Activated CD8-positive, alpha-beta memory T cell treated with anti-CD3 and anti-CD28 coated beads for 24 hours (primary cell): ENCODE results near the gene CELF6.

Experiments
- DNase-seq: peaks from one replicate; pipeline ENCODE4 v3.0.0-alpha.2; 2020

CELF6 gene

DNA sequence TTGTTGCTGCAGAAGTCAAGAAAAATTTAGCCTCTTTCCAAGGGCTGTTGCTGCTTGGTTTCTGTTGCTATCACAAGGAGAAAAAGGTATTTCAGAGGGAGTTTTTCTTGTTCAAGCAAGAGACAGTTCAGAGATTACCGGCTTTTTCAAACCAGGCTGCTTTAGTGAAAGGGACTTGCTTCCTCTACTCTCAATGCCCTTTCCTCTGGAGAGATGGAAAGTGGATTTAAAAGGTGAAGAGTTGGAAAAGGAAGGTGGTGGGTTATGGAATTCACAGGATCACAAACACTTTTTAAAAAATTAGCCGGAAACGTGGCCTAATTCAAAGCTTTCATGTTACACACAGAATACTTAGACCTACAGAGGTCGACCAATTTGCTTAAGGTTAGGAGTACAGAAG is 48.7 kb downstream of the CELF6 start:
- no peak for DNase-seq

DNA sequence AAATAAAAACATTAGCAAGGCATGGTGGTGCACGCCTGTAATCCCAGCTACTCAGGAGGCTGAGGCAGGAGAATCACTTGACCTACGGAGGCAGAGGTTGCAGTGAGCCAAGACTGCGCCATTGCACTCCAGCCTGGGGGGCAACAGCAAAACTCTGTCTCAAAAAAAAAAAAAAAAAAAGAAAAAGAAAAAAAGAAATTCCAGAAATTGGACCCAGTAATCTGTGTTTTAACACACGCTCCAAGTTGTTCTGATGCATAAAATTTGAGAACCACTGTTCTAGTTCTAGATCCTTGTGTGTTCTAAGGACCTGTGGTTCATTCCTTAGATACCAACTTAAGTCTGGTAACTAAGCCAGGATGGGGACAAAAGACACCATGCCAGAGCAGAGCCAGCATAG is 50.2 kb downstream of the CELF6 start:
- DNase-seq: no peak

DNA sequence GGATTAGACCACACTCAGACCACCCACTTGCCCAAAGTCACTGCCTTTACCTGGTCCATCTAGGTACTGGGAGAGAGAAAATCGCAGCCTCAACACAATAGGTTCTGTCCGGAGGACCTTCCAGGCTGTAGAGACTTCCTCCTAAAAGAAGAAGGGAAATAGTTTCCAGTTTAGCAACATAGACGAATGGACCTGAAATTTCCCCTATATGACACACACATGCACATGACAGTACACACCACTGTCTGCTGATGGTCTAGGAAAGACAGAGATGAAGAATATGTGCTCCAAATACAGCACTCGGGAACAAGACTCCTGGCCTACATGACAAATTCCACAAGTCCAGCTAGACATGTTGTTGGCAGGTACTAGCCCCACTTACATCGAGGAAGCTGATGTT is 54.9 kb downstream of the CELF6 start:
- no peak for DNase-seq

DNA sequence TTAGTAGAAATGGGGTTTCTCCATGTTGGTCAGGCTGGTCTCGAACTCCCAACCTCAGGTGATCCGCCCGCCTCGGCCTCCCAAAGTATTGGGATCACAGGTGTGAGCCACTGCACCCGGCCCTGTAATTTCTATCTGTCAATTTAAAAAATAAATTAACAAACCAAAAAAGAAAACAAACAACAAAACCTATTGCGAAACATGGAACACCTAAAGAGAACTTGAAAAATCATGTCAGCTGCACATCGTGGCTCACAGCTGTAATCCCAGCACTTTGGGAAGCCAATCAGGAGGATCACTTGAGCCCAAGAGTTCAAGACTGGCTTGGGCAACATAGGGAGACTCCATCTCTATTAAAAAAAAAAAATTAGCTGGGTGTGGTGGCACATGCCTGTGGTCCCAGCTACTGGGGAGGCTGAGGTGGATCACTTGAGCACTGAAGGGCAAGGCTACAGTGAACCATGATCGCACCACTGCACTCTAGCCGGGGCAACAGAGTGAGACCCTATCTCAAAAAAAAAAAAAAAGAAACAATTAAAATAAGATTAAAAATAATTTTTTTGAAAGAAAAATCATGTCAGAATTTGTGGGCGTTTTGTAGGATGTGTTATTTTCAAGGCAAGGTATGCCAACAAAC is 67.2 kb downstream of the CELF6 start:
- DNase-seq: no peak

DNA sequence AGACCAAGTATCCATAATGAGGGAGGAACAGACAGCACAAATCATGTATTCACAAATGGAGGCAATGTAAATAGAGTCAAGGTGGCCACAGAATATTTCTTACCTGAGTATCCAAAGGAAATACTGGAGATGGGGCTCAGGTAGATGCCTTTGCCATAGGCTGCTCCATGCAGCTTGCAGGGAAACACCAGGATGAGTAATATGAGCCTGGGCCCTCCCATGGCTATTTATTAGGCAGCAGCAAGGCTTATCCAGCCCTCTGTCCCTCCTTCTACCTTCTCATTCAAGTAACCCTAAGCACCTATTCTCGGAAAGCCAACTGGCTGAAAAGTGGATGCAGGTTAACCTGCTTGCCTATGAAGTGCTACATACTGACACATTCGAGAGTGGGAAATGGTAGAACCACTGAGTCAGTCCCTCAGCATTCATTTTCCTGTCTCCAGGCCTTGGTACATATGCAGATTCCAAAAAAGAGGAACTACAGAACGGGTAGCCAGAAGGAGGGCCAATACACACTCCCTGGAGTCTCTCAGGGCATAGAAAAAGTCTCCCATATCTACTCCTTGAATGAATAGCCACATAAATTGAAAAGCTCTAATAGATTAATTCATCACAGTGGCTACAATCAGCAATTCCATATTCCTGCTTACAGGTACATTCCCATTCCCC is 70.7 kb downstream of the CELF6 start:
- DNase-seq: no peak

DNA sequence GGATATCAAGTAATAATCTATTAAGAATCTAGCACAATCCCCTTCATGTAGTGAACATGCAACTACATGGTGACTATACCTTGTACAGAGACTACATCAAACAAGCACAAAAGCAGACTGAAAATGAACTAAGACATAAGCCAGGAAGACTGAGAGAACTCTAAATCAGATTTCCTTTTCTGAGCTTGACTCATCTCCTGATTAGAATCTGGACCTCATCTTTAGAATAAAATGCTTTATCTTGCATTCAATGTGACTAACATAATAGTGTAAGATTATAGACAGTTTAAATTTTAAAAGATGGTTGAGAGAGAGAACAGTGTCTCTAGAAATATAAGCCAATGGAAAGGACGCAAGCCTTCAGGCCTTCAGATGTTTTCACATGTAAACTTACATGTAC is 71.4 kb downstream of the CELF6 start:
- no peak for DNase-seq

DNA sequence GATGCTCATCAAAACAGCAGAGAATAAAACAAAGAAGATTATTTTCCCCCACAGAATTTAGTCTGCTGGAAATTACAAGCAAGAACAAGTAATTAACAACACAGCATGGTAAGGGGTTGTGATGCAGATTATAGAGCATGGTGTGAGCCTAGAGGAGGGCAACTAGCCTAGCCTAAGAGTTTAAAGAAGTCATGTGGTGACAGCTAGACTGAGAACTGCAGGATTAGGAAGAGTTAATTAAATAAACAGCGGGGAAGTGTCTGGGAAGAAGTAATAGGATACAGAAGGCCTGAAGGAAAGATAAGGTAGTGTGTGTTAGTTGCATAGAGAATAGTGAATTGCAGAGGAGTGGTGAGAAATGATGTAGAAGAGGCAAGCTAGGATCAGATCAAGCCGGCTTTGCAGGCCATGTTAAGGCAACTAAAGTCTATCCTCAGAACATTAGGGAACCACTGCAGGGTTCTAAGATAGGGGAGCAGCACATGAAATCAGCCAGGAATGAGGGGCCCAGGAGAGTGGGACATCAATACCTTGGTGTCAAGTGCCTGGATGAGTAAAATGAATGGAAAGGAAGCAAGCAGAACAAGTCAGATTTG is 77.1 kb downstream of the CELF6 start:
- DNase-seq: no peak

DNA sequence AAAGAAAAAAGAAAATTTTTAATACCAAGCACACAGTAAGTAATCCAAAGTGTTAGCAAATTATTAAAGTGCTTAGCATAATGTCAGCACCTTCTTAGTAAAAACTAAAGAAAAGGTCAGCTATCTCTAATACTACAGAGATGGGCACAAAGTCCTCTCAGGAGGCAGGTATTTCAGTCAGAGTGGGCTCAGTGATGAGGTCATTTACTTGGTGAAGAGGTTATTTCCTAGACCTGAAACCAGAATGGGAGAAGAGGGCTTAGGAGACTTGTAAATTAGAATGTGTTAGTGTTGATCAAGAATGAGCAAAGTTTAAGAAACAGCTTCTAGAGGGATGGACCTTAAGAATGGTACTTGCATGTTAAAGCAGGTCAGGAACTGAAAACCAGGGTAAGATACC is 80.3 kb downstream of the CELF6 start:
- no peak for DNase-seq

DNA sequence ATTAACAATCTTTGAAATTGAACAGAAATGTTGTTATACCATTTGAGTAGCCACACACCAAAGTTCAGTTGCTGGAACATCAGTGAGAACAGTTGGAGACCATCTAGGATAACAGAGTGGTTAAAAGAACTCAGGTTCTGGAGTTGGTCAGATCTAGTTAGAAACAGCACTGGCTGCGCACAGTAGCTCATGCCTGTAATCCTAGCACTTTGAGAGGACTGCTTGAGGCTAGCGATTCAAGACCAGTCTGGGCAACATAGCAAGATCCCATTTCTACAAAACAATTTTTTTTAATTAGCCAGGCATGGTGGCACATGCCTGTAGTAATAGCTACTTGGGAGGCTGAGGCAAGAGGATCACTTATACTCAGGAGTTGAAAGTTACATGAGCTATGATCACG is 81.4 kb downstream of the CELF6 start:
- DNase-seq: no peak

DNA sequence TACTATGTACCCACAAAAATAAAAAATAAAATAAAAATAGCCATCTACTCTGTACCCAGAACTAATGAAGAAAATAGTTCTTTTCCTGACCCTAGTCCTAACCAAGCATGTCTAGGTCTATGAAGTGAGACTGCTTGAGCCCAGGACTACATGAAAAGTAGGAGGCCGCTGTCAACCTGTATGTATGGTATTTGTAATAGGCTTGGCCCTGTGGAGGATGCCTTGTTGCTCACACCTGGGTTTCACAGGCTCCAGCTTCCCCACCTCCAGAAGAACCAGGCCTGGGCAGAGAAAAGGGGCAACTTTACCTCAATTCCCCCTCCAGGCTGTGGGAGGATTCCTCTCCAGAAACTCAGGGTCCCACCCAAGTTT is 82.1 kb downstream of the CELF6 start:
- DNase-seq: no peak

DNA sequence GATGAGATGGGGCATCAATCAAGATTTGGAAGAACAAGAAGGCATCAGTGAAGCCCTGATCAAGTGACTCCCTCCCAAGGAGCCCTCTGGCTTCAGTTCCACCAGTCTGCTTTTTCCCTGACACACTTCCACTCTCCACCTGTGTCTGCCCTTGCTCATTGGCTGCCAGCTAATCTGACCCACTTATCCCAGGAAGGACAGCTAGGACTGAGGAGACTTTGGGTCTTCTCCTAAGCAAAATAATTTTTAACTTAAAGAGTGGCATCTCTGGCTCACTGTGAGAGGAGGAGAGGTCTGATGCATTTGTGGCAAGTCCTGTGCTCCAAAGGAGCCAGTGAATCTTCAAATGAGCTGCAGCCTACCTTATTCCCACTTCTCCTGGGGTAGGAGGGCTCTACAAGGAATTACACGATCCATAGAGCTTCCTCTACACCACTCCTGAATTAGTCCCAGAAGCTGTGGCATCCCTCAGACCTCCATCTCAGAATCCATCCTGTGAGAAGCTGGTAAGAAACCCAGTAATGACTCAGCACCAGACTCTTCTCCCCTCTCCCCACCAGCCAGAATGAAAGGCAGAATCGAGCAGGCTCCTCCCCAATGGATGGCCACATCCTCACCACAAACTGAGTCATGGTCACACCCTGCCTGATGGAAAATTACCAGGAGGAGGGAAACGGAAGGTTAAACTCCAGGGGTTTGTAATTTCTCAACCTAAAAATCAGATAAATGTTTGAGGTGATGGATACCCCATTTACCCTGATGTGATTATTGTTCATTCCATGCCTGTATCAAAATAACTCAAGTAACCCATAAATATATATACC is 82.7 kb downstream of the CELF6 start:
- peak; percentile 77 for DNase-seq

DNA sequence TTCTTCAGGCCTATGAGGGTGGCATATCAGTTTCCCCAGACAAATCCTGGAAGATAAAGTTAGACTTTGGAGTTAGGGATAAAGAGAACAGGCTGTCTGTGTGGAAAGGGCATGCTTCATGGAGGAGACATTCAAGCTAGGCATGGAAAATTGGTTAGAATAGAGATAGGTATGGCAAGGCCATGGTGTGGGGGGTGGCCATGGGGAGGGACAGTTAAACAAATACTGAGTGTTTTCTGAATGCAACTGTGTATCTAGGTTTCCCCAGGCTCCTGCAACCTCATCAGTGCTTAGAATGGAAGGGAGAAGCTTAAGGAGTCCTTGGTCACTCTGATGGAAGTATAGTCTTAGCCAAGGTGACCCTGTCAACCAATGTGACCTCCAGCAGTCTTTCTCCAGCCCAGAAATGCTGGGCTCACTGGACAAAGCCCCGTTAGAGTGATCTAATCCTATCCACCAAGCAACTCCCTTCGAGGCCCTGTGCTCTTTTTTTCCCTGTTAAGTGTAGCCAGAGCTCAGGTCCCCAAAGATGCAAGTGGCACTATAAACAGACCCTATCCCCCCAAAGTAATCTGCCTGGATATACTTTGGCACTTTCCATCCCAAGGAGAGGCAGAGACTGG is 83.5 kb downstream of the CELF6 start:
- DNase-seq: no peak

DNA sequence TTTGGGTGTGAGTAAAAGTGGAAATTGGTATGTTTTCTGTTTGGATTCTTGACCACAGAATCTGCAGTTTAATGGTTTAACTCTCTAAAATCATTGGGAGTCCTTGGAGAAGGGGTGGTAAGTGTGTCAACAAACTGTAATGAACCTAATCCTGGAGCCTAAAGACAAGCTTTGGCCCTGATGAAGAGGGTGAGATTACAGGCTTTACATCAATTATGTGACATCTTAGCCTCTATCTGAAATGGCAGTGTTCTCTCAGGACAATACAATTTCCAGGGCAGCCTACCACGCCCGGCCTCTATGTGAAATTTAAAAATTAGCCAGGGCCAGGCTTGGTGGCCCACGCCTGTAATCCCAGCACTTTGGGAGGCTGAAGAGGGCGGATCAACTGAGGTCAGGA is 84.7 kb downstream of the CELF6 start:
- no peak for DNase-seq
